HG03442 (cell line): ENCODE data around the gene ANKRD11.
"Not testable (repeated sequence)": the region's sequence is repeated elsewhere in the genome, so short reads cannot be mapped to it uniquely, and the experiment has no call there.

Experiments
- ATAC-seq: cut with Tn5 transposase; IDR thresholded peaks from one replicate; pipeline ENCODE4 v1.9.1; 2021; ENCODE audit warnings: mild to moderate bottlenecking, moderate library complexity; ENCODE audit not compliant: unreplicated experiment

Gene ANKRD11

GRCh38 chr16:89454378-89455125, 35.8 kb downstream of the ANKRD11 start:
- not testable (repeated sequence) for ATAC-seq

GRCh38 chr16:89453501-89454321, 36.6 kb downstream of the ANKRD11 start:
- no peak for ATAC-seq

- no peak for ATAC-seq
Measured at GRCh38 chr16:89452925-89453324, 37.4 kb downstream of the ANKRD11 start.

- no peak for ATAC-seq
Measured at GRCh38 chr16:89452241-89452640, 38.1 kb downstream of the ANKRD11 start.

- no peak for ATAC-seq
Measured at GRCh38 chr16:89450537-89450936, 39.8 kb downstream of the ANKRD11 start.

- ATAC-seq, result no peak
Measured at GRCh38 chr16:89449726-89450335, 40.5 kb downstream of the ANKRD11 start.

- ATAC-seq, result no peak
Measured at GRCh38 chr16:89448656-89449055, 41.7 kb downstream of the ANKRD11 start.

- ATAC-seq, result no peak
Measured at GRCh38 chr16:89446975-89447293, 43.4 kb downstream of the ANKRD11 start.

- no peak for ATAC-seq
Measured at GRCh38 chr16:89446136-89446974, 44.0 kb downstream of the ANKRD11 start.

GRCh38 chr16:89445166-89445565, 45.2 kb downstream of the ANKRD11 start:
- ATAC-seq, result no peak

GRCh38 chr16:89444728-89445127, 45.6 kb downstream of the ANKRD11 start:
- no peak for ATAC-seq

GRCh38 chr16:89444151-89444723, 46.1 kb downstream of the ANKRD11 start:
- no peak for ATAC-seq

GRCh38 chr16:89443727-89444084, 46.7 kb downstream of the ANKRD11 start:
- ATAC-seq, result no peak

GRCh38 chr16:89442990-89443726, 47.2 kb downstream of the ANKRD11 start:
- no peak for ATAC-seq

GRCh38 chr16:89442588-89442987, 47.8 kb downstream of the ANKRD11 start:
- no peak for ATAC-seq

GRCh38 chr16:89439659-89440058, 50.7 kb downstream of the ANKRD11 start:
- ATAC-seq, result no peak

GRCh38 chr16:89437991-89438390, 52.4 kb downstream of the ANKRD11 start:
- no peak for ATAC-seq

- ATAC-seq, result no peak
Measured at GRCh38 chr16:89437251-89437987, 52.9 kb downstream of the ANKRD11 start.

- ATAC-seq, result no peak
Measured at GRCh38 chr16:89436366-89436765, 54.0 kb downstream of the ANKRD11 start.
